ENCODE data around the gene DGKB.

Gene DGKB

GRCh38 chr7:14682910-14683465 lies 219.6 kb downstream of the DGKB start:
- no peak for DNase-seq

- no peak for DNase-seq
These were observed 225.7 kb downstream of the DGKB start for GRCh38 chr7:14676896-14677295.

- DNase-seq: no peak
These were observed 229.3 kb downstream of the DGKB start for GRCh38 chr7:14673202-14673601.

- no peak for DNase-seq
These were observed 235.6 kb downstream of the DGKB start for GRCh38 chr7:14666913-14667312.

GRCh38 chr7:14666304-14666703 lies 236.2 kb downstream of the DGKB start:
- no peak for DNase-seq

- DNase-seq: no peak
These were observed 262.8 kb downstream of the DGKB start for GRCh38 chr7:14639801-14640200.

GRCh38 chr7:14639329-14639728 lies 263.2 kb downstream of the DGKB start:
- DNase-seq: no peak

GRCh38 chr7:14637968-14638367 lies 264.6 kb downstream of the DGKB start:
- DNase-seq: no peak

- DNase-seq: no peak
These were observed 266.6 kb downstream of the DGKB start for GRCh38 chr7:14635955-14636354.

GRCh38 chr7:14630048-14630447 lies 272.5 kb downstream of the DGKB start:
- DNase-seq: no peak

- no peak for DNase-seq
These were observed 274.0 kb downstream of the DGKB start for GRCh38 chr7:14628516-14628915.

GRCh38 chr7:14626076-14626475 lies 276.5 kb downstream of the DGKB start:
- no peak for DNase-seq

GRCh38 chr7:14622559-14622958 lies 280.0 kb downstream of the DGKB start:
- DNase-seq: no peak

- DNase-seq: no peak
These were observed 296.4 kb downstream of the DGKB start for GRCh38 chr7:14606101-14606500.

- no peak for DNase-seq
These were observed 297.9 kb downstream of the DGKB start for GRCh38 chr7:14604606-14605005.

GRCh38 chr7:14602851-14603250 lies 299.7 kb downstream of the DGKB start:
- DNase-seq: no peak

GRCh38 chr7:14600766-14601367 lies 301.7 kb downstream of the DGKB start:
- DNase-seq: no peak

- DNase-seq: no peak
These were observed 303.6 kb downstream of the DGKB start for GRCh38 chr7:14598978-14599377.

GRCh38 chr7:14596421-14596820 lies 306.1 kb downstream of the DGKB start:
- DNase-seq: no peak

- DNase-seq: no peak
These were observed 312.3 kb downstream of the DGKB start for GRCh38 chr7:14590206-14590605.

- no peak for DNase-seq
These were observed 317.3 kb downstream of the DGKB start for GRCh38 chr7:14585232-14585631.

GRCh38 chr7:14583518-14583917 lies 319.0 kb downstream of the DGKB start:
- no peak for DNase-seq

- DNase-seq: no peak
These were observed 320.5 kb downstream of the DGKB start for GRCh38 chr7:14582010-14582409.

- DNase-seq: no peak
These were observed 322.6 kb downstream of the DGKB start for GRCh38 chr7:14579971-14580370.

GRCh38 chr7:14576578-14576977 lies 326.0 kb downstream of the DGKB start:
- DNase-seq: no peak
